Activated T-cell treated with anti-CD3 and anti-CD28 coated beads, Interleukin-2, amount 50 U/mL, for 24 hours (primary cell): Measurements from ENCODE around the gene GRAMD2A.
A peak's percentile ranks its signal among the peaks of the same experiment; 100 is the strongest.

Source experiments
- DNase-seq: peaks from one replicate; pipeline ENCODE4 v3.0.0-alpha.2; 2020
- H3K27ac Mint-ChIP-seq: 2 replicates; pipeline ENCODE4 v1.8.0; 2020; ENCODE audit warnings: mild to moderate bottlenecking, mixed read lengths
- H3K27me3 Mint-ChIP-seq: 2 replicates; pipeline ENCODE4 v1.8.0; 2020; ENCODE audit warnings: mixed read lengths
- H3K36me3 Mint-ChIP-seq: 2 replicates; pipeline ENCODE4 v1.8.0; 2020; ENCODE audit warnings: low read depth, mixed read lengths
- H3K4me1 Mint-ChIP-seq: 2 replicates; pipeline ENCODE4 v1.8.0; 2020; ENCODE audit warnings: low read depth, mixed read lengths
- H3K4me3 Mint-ChIP-seq: 2 replicates; pipeline ENCODE4 v1.8.0; 2020; ENCODE audit warnings: mild to moderate bottlenecking, moderate library complexity, mixed read lengths
- H3K9me3 Mint-ChIP-seq: 2 replicates; pipeline ENCODE4 v1.8.0; 2020; ENCODE audit warnings: mixed read lengths

The GRAMD2A gene

DNA sequence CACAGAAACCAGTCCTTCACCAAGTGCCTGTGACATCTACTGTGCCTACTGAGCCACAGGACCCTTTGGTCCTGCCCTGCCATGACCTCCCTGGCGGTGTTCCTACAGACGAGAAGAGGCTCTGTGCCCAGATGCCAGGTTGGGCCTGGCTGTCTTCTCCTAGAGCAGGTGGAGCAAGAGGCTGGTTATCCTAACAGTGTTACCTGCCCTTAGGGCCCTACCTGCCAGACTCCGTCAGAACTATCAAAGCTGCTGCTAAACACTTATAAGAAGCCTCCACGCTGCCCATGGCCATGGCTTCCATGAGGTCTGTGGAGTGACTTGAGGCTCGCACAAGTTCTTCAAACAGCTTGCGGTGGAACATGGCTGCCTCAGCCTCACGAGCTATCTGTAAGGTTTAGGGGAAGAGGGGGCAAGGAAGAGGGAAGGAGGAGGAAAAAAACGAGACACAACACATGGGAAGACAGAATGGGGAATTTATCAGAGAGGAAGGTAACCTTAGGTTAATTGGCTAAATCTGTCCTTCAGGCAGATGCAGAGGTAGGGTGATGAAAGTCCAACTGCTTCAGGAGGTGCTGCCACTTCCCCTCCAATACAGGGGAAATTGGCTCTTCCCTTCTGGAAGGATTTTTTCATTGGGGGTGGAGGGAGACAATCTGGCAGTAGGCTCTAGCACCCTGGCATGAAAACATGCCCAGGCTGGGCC lies 5.4 kb upstream of the GRAMD2A start:
- H3K27me3 Mint-ChIP-seq: peaks cover 3% of the 10 kb centered on the region
- H3K36me3 Mint-ChIP-seq: peaks cover 100% of the 10 kb centered on the region
- H3K4me3 Mint-ChIP-seq: no peak overlapping the region
- peaks cover 45% of the 10 kb centered on the region for H3K4me1 Mint-ChIP-seq
- DNase-seq: no peak
- H3K9me3 Mint-ChIP-seq: no peaks in the 10 kb centered on the region
- peak overlapping the region; percentile 89 for H3K27ac Mint-ChIP-seq

DNA sequence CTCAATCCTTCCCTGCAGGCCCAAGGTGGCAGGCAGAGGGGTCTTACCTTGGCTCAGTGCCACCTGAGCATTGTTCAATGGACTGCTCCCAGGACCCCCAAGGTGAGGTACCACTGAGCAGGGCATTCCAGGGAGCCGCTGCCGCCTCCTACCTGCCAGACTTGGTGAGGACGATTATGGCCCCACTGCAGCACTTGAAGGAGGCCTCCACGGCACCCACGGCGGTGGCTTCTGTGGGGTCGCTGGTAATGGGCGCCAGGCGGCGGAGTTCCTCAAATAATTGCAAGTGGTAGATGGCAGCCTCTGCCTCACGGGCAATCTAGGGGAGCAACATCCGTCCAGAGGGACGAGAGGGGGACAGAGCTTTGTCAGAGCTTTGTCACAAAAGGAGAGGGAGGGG lies 4.7 kb upstream of the GRAMD2A start:
- Mint-ChIP-seq H3K4me1 (peaks cover 47% of the 10 kb centered on the region), H3K9me3 (no peaks in the 10 kb centered on the region), H3K4me3 (no peak overlapping the region), H3K27me3 (peaks cover 6% of the 10 kb centered on the region), H3K27ac (peak overlapping the region; percentile 59), H3K36me3 (peaks cover 96% of the 10 kb centered on the region)
- no peak for DNase-seq

DNA sequence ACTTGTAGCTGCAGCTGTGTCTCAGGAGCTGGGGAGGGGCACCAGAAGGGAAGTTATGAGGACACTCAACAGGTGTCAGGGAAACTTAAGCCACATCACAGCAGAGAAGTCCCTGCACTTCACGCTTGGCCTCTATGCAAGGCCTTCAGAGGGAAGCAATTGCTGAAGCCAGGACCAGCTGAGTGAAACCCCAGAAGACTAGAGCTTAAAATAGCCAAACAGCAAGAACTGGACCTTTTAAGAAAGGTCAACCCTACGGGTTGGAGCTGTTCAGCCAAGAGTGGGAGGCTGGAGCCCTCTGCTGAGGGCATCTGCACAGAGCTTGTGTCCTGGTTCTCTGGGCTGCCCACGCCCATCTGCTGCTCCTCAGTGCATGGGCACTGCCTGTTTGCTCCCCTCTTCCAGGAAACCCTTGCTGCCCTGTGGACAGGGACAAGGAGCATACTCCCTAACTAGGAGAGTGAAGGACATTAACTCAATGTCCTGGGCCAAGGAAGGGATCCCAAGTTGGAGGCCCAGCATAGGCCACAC lies 3.9 kb upstream of the GRAMD2A start:
- peaks cover 87% of the 10 kb centered on the region for H3K36me3 Mint-ChIP-seq
- H3K9me3 Mint-ChIP-seq: no peaks in the 10 kb centered on the region
- H3K27ac Mint-ChIP-seq: peak overlapping the region; percentile 73
- H3K4me3 Mint-ChIP-seq: no peak overlapping the region
- DNase-seq: no peak
- peaks cover 39% of the 10 kb centered on the region for H3K4me1 Mint-ChIP-seq
- peaks cover 12% of the 10 kb centered on the region for H3K27me3 Mint-ChIP-seq

DNA sequence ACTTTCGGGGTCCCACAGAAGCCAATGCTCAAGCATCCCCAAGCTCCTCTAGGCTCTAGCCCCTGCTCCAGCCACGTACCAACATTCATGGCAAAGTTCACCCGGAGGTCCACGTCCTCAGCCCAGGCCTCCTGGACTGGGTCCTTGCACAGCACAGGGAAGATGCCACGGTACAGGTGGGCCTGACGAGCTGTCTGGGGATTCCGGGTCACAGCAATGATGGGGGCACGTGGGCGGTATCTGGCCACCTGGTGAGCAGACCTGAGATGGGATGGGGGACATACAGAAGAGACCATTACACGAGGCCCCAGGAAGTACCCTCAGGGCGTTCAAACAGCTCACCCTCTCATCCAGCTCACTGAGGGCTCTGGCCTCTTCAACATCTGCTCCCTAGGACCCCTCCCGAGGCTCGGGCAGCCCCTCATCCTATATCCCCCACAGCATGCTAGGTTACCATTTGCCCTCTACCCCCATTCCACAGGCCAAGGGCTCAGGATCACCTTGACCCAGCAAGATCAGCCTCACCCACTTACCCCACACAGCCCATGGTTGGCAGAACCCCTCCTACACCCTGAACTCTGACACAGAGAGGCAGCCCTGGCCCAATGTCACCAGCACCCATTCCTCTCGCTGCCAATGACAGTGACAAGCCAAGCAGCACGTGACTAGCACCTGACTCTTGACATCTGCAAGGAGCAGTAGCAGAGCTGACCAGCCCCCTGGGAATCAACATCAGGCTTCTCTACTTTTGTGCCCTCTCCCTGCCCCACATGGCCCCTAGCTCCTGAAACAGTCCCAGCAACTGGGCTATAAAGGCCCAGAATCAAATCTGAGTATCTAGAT lies 3.0 kb upstream of the GRAMD2A start:
- Mint-ChIP-seq H3K36me3 (peaks cover 79% of the 10 kb centered on the region), H3K4me3 (no peak overlapping the region), H3K9me3 (no peaks in the 10 kb centered on the region), H3K27me3 (peaks cover 16% of the 10 kb centered on the region), H3K4me1 (peaks cover 33% of the 10 kb centered on the region), H3K27ac (peak overlapping the region; percentile 72)
- DNase-seq: no peak

DNA sequence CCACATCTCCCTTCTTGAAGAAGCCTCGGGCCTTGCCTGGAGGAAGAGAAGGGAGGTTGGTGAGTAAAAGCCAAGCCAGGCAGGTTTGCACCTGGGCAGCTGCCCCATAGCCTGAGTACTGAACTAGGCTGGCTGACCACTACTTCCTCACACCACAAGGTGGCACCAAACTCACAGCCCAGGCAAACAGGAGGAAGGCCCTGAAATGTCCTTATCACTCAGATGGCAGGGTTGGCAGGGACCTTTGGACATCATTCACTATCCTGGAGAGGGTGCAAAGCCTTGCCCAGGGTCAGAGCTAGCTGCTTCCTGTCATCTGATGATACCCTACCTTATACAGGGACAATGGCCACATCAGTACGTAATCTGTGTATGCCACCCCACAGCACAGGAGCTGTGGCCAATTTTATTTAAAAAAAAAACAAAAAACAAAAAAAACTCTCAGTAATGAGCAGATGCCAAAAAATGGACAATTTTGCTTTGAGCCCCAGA lies 2.2 kb upstream of the GRAMD2A start:
- no peak overlapping the region for H3K4me3 Mint-ChIP-seq
- H3K9me3 Mint-ChIP-seq: no peaks in the 10 kb centered on the region
- peaks cover 16% of the 10 kb centered on the region for H3K27me3 Mint-ChIP-seq
- peak overlapping the region; percentile 18 for H3K27ac Mint-ChIP-seq
- peaks cover 70% of the 10 kb centered on the region for H3K36me3 Mint-ChIP-seq
- DNase-seq: peak; percentile 79
- H3K4me1 Mint-ChIP-seq: peaks cover 29% of the 10 kb centered on the region

DNA sequence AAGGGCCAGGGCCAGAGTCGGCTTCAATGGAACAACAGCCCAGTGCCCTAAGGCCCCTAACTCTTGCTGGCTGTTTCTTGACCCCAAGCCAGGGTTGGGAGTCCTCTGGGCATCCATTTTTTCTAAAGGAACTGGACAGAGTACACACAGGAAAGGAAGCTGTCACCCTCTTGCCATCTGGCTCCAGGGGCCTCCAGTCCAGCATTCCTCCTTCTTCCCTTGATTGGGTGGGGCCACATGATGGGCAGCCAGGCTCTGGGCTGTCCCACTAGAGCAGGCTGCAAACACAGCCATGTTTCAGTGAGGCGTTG lies 1.6 kb upstream of the GRAMD2A start:
- Mint-ChIP-seq H3K4me1 (peaks cover 24% of the 10 kb centered on the region), H3K36me3 (peaks cover 64% of the 10 kb centered on the region), H3K27me3 (peaks cover 18% of the 10 kb centered on the region), H3K4me3 (no peak overlapping the region), H3K9me3 (no peaks in the 10 kb centered on the region), H3K27ac (peak overlapping the region; percentile 29)
- DNase-seq: no peak

DNA sequence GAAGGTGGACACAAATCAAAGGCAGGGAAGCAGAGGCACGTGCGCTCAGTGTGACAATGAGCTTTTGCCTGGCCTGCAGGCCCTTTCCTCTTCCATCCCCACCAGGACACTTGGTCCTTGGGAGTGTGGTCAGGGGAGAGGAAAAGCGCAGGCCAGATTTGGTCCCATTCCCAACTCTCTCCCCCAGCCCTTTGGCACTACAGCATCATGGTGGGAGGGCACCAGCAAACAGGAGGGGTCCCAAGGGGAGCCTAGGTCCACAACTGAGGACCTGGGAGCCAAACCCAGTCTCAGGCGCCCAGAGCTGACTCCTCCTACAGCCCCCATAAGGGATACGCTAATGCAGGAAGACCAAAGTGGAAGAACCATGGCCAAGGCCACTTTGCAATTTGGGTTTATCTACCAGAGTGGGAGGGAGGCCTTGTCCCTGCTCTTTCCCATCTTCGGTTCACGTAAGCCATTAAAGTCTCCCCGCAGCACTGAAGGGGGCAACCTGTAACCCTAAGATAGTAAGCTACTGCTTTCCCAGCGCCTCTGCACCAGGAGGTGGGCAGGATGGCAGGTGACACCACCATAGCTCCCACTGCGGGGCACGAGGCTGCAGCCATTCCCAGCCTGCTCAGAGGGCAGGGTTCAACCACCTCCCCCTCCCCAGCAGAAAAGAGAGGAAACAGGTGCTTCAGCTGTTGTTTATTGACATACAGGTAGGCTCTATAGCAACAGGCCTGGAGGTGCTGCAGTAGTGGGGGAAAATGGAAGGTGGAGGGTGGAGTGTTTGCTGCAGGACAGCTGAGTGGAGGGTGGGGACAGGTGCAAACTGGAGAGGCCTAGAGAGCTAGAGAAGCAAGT lies 993 bp upstream of the GRAMD2A start:
- Mint-ChIP-seq H3K4me3 (peak overlapping the region; percentile 56), H3K27ac (peak overlapping the region; percentile 79), H3K36me3 (peaks cover 59% of the 10 kb centered on the region), H3K4me1 (peaks cover 24% of the 10 kb centered on the region), H3K27me3 (peaks cover 24% of the 10 kb centered on the region), H3K9me3 (no peaks in the 10 kb centered on the region)
- DNase-seq: peak; percentile 47

DNA sequence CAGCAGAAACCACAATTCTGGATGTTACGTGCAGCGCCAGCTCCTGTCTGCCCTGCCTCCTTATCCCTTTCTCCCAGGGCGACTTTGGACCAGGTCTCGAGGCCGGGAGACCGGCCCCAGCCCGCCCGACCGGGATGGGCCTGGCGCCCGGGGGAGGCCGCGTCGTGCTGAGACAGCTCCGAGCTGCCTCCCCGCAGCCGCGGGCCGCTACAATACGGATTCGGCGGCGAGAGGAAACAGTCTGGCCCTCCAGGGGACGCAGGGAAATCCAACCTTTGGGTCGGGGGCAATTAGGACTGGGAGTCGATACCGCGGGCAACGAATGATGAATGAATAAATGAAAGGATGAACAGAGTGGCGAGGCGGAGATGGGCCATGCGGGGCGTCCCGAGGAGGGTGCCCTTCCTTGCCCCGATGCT lies 537 bp downstream of the GRAMD2A start:
- Mint-ChIP-seq H3K9me3 (no peaks in the 10 kb centered on the region), H3K27me3 (peaks cover 29% of the 10 kb centered on the region), H3K27ac (peak overlapping the region; percentile 74), H3K4me3 (no peak overlapping the region), H3K4me1 (peaks cover 15% of the 10 kb centered on the region), H3K36me3 (peaks cover 43% of the 10 kb centered on the region)
- no peak for DNase-seq

DNA sequence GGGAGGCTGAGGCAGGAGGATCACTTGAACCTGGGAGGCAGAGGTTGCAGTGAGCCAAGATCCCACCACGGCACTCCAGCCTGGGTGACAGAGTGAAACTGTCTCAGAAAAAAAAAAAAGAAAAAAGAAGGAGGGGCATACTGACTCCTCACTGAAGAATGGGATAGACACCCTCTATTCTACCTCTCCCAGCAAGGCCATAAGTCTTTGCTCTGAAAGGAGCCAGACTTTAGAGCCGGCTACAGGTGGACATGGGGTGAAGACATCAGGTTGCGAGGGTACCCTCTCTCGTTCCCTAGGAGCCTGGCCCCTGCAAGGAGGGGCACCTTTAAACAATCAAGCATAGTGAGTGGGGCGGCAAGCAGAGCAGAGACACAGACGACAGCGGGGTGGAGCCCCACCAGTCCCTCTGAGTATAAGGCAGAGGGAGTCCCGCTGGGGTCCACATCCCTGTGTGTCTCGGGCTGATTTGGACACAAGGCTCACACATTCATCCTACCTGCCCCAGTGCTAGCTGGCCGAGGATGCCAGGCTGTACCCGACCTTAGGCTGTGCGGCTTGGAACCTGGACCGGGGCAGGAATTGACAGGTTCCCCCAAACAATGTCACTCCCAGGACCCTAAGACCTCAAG lies 1.1 kb downstream of the GRAMD2A start:
- peak overlapping the region; percentile 74 for H3K27ac Mint-ChIP-seq

DNA sequence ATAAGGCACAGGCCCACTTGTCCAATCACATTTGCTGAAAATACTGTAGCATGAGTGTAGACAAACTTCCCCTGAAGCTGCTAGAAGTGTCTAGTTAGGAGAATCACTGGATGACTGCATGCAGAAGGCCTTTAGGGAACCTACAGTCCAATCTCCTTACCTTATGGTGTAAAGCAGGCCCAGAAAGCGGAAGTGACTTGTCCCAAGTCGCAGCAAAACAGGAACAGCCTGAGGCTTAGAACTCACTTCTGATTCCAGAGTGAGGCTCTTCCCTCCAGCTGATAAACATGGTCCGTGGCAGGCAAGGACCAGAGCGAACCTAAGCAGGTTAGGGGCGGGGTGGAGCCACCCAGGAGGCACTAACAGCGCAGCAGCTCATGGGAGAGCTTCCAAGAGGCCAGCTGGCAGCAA lies 2.5 kb downstream of the GRAMD2A start:
- no peak overlapping the region for H3K4me3 Mint-ChIP-seq
- peaks cover 36% of the 10 kb centered on the region for H3K27me3 Mint-ChIP-seq
- H3K36me3 Mint-ChIP-seq: peaks cover 24% of the 10 kb centered on the region
- H3K4me1 Mint-ChIP-seq: peaks cover 13% of the 10 kb centered on the region
- no peaks in the 10 kb centered on the region for H3K9me3 Mint-ChIP-seq
- DNase-seq: no peak
- peak overlapping the region; percentile 74 for H3K27ac Mint-ChIP-seq

More for the DNA sequence above, 1.1 kb downstream of the GRAMD2A start:
- Mint-ChIP-seq H3K4me1 (peaks cover 15% of the 10 kb centered on the region), H3K4me3 (no peak overlapping the region), H3K9me3 (no peaks in the 10 kb centered on the region), H3K27me3 (peaks cover 29% of the 10 kb centered on the region), H3K36me3 (peaks cover 38% of the 10 kb centered on the region)
- no peak for DNase-seq

DNA sequence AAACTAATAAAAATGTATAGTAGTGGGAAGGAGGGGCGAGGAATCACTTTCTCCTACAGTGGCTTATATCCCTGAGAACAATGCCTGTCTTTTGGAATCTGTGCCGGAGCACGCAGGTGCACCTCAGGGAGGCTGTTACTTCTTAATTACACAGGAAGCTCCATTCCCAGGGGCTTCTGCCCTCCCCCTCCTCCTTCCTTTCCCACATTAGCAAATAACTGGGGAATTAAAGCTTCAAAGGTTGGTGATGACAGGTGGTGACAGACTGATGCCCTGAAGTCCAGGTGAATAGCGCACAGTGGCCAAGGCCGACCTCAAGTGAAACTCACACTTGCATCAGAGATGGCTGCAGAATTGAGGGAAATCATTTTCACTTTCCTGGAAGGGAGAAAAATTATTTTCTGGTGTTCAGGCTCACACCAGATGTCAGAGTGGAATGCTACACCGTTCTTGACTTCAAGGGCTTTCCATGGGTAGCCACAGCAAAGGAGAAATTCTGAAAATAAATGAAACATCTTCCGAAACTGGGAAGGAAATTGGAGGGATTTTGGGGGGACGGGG lies 3.7 kb downstream of the GRAMD2A start:
- H3K36me3 Mint-ChIP-seq: peaks cover 12% of the 10 kb centered on the region
- H3K4me3 Mint-ChIP-seq: no peak overlapping the region
- no peaks in the 10 kb centered on the region for H3K9me3 Mint-ChIP-seq
- peaks cover 44% of the 10 kb centered on the region for H3K27me3 Mint-ChIP-seq
- H3K4me1 Mint-ChIP-seq: peaks cover 11% of the 10 kb centered on the region
- peak overlapping the region; percentile 9 for H3K27ac Mint-ChIP-seq
- no peak for DNase-seq

DNA sequence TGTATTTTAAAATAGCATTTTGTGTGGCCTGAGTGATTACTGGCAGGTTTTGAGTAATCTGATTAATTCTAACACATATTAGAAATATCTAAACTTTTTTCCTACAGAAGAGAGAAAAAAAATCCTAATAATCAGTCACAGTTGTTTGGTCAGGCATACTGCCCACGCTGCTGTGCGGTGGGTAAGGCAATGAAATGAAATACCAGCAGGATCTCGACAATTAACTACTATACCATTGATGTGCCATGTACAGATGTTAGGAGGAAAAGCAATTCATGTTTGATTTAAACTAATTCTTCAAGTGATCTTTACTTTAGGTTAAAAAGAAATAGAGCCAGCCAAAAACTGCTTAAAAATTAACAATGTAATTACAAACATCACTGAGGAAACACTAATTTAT lies 5.2 kb downstream of the GRAMD2A start:
- no peaks in the 10 kb centered on the region for H3K9me3 Mint-ChIP-seq
- no peaks in the 10 kb centered on the region for H3K36me3 Mint-ChIP-seq
- no peak for DNase-seq
- no peaks in the 10 kb centered on the region for H3K4me1 Mint-ChIP-seq
- peak overlapping the region; percentile 2 for H3K27ac Mint-ChIP-seq
- peaks cover 46% of the 10 kb centered on the region for H3K27me3 Mint-ChIP-seq
- no peak overlapping the region for H3K4me3 Mint-ChIP-seq

DNA sequence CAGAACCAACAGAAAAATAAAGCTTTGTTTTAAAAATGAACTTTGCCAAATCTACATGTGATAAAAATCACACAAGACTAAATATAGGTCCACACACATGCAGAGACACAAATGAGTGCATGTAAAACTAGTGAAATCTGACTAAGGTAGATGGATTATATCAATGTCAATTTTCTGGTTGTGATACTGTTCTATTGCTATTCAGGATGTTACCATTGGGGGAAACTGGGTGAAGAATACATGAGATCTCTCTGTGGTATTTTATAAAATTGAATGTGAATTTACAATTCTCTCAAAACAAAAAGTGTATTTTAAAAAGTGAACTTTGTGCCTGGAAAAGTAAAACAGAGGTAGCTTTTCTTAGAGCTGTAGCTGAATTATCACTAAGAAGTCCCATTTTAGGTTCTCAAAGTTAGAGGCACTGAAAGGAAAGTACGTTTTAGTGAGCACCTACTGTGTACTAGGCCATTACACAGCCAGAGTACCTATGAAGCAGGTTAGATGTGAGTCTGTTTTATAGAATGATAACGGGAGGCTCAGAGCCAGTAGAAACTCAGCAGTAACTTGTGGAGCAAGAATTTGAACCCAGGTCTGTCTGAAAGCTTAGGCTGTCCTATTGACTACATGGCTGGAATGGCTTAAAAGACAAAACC lies 8.2 kb downstream of the GRAMD2A start:
- H3K4me3 Mint-ChIP-seq: no peak overlapping the region
- no peak for DNase-seq
- H3K27ac Mint-ChIP-seq: no peak overlapping the region
- H3K4me1 Mint-ChIP-seq: no peaks in the 10 kb centered on the region
- peaks cover 45% of the 10 kb centered on the region for H3K27me3 Mint-ChIP-seq
- no peaks in the 10 kb centered on the region for H3K9me3 Mint-ChIP-seq
- no peaks in the 10 kb centered on the region for H3K36me3 Mint-ChIP-seq
